ENCODE data around the gene TEX9. TPM values are rescaled to one million over a fixed set of nuclear protein-coding genes. Genes with fewer than 3 reads are reported as not detected.

The TEX9 gene
- total RNA-seq, 1 donor from 2014 or later = 10.3 TPM

DNA sequence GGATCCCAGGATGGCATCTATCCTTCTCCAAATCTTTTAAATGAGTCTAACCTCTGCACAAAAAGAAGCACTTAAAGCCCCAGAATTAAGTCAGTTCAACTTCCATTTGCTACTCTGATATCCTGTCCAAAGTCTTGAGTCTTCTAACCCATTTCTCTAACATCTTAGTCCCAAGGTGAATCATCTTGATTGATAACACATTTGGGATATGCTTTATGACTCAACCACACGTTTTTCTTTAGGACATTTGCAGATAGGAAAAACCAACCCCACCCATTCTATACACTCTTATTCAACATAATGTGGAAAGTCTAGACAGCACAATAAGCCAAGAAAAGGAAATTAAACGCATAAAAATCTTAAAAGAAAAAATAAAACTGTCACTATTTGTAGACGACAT, 18.8 kb upstream of the TEX9 start:
- DNase-seq (ENCODE audit: low read depth) = no peak
- H3K4me3 ChIP-seq (ENCODE audit: insufficient read depth, low read depth, low read length) = no peak overlapping the region
- no peaks in the 10 kb centered on the region for H3K9me3 ChIP-seq (ENCODE audit: insufficient read depth, low read depth, low read length)
- no peaks in the 10 kb centered on the region for H3K79me2 ChIP-seq (ENCODE audit: insufficient read depth, low read length)
- Mint-ChIP-seq H3K4me3 (ENCODE audit: unreplicated experiment) (no peak overlapping the region), H3K27ac (ENCODE audit: unreplicated experiment) (no peak overlapping the region), H3K4me1 (ENCODE audit: low read depth, unreplicated experiment) (peaks cover 4% of the 10 kb centered on the region), H3K27me3 (ENCODE audit: low read depth, unreplicated experiment) (no peaks in the 10 kb centered on the region), H3K9me3 (ENCODE audit: unreplicated experiment) (peaks cover 4% of the 10 kb centered on the region), H3K36me3 (ENCODE audit: low read depth, unreplicated experiment) (no peaks in the 10 kb centered on the region)
- no peak overlapping the region for H3K4me2 ChIP-seq (ENCODE audit: low read length)
- H3K27ac ChIP-seq (ENCODE audit: low read depth, low read length) = no peak overlapping the region
- H3K36me3 ChIP-seq (ENCODE audit: insufficient read depth, low read length) = no peaks in the 10 kb centered on the region
- no peaks in the 10 kb centered on the region for H3K4me1 ChIP-seq (ENCODE audit: insufficient read depth, low read length)
- no peak for FAIRE-seq
- H4K20me1 ChIP-seq (ENCODE audit: insufficient read depth, low read length) = no peaks in the 10 kb centered on the region
- no peaks in the 10 kb centered on the region for H3K27me3 ChIP-seq (ENCODE audit: insufficient read depth, low read length)
- H2AFZ ChIP-seq (ENCODE audit: low read depth, low read length) = no peak overlapping the region
- no peak overlapping the region for H3K9ac ChIP-seq (ENCODE audit: low read length)
- no peak for TF ChIP-seq EZH2 (IDR thresholded peaks at IDR 0.05; ENCODE audit: insufficient read depth, low read length)
- TF ChIP-seq, protein P1, sequence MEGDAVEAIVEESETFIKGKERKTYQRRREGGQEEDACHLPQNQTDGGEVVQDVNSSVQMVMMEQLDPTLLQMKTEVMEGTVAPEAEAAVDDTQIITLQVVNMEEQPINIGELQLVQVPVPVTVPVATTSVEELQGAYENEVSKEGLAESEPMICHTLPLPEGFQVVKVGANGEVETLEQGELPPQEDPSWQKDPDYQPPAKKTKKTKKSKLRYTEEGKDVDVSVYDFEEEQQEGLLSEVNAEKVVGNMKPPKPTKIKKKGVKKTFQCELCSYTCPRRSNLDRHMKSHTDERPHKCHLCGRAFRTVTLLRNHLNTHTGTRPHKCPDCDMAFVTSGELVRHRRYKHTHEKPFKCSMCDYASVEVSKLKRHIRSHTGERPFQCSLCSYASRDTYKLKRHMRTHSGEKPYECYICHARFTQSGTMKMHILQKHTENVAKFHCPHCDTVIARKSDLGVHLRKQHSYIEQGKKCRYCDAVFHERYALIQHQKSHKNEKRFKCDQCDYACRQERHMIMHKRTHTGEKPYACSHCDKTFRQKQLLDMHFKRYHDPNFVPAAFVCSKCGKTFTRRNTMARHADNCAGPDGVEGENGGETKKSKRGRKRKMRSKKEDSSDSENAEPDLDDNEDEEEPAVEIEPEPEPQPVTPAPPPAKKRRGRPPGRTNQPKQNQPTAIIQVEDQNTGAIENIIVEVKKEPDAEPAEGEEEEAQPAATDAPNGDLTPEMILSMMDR (IDR thresholded peaks at IDR 0.05; ENCODE audit: insufficient read depth, low read depth, low read length) = no peak

DNA sequence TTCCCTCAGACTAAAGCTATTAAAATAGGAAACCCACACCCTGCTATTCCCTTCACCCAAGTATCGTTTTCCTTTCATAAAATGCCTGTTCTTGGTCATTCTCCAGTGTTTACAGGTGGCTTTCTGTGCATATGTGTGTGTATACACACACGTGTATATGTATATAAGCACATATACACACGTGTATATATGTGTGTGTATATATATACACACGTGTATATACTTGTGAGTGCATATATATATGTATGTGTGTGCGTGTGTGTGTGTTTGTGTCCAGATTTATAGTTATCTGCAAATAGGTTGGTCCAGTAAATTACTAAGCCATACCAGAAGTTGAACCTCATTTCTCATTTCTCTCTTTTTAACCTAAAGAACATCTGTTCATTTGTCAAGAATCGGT, 15.7 kb upstream of the TEX9 start:
- H3K79me2 ChIP-seq (ENCODE audit: insufficient read depth, low read length) = no peaks in the 10 kb centered on the region
- H3K4me2 ChIP-seq (ENCODE audit: low read length) = no peak overlapping the region
- no peak overlapping the region for H2AFZ ChIP-seq (ENCODE audit: low read depth, low read length)
- H3K27ac ChIP-seq (ENCODE audit: low read depth, low read length) = no peak overlapping the region
- FAIRE-seq (no peak), DNase-seq (ENCODE audit: low read depth) (no peak)
- Mint-ChIP-seq H3K4me1 (ENCODE audit: low read depth, unreplicated experiment) (peaks cover 10% of the 10 kb centered on the region), H3K4me3 (ENCODE audit: unreplicated experiment) (no peak overlapping the region), H3K9me3 (ENCODE audit: unreplicated experiment) (peaks cover 4% of the 10 kb centered on the region), H3K27me3 (ENCODE audit: low read depth, unreplicated experiment) (no peaks in the 10 kb centered on the region), H3K36me3 (ENCODE audit: low read depth, unreplicated experiment) (no peaks in the 10 kb centered on the region), H3K27ac (ENCODE audit: unreplicated experiment) (no peak overlapping the region)
- H3K4me3 ChIP-seq (ENCODE audit: insufficient read depth, low read depth, low read length) = no peak overlapping the region
- no peaks in the 10 kb centered on the region for H3K27me3 ChIP-seq (ENCODE audit: insufficient read depth, low read length)
- no peaks in the 10 kb centered on the region for H3K4me1 ChIP-seq (ENCODE audit: insufficient read depth, low read length)
- H3K9me3 ChIP-seq (ENCODE audit: insufficient read depth, low read depth, low read length) = no peaks in the 10 kb centered on the region
- no peak for TF ChIP-seq EZH2 (IDR thresholded peaks at IDR 0.05; ENCODE audit: insufficient read depth, low read length)
- TF ChIP-seq, protein P1 (IDR thresholded peaks at IDR 0.05; ENCODE audit: insufficient read depth, low read depth, low read length) = no peak
- H4K20me1 ChIP-seq (ENCODE audit: insufficient read depth, low read length) = no peaks in the 10 kb centered on the region
- H3K36me3 ChIP-seq (ENCODE audit: insufficient read depth, low read length) = no peaks in the 10 kb centered on the region
- no peak overlapping the region for H3K9ac ChIP-seq (ENCODE audit: low read length)

DNA sequence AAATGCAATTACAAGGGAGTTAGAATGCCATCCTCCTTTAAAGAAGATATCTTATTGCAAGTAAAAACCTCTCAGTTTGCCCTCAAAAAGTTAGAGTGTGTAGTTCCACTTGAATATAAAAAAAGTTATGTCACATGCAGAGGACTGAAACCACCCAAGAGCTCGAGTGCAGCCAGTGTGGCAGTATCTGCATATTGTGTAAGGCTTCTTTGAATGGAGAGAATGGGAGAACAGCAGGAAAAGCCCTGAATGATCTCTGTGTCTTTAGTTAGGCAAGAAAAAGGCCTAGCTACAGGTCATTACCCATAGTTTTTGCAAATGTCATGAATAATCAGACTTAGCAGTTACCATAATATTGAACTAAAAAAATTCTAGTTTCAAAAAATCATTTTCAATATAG, 13.9 kb upstream of the TEX9 start:
- H3K27ac Mint-ChIP-seq (ENCODE audit: unreplicated experiment) = no peak overlapping the region
- H3K4me3 ChIP-seq (ENCODE audit: insufficient read depth, low read depth, low read length) = no peak overlapping the region
- DNase-seq (ENCODE audit: low read depth) (no peak), FAIRE-seq (no peak)
- no peaks in the 10 kb centered on the region for H3K4me1 ChIP-seq (ENCODE audit: insufficient read depth, low read length)
- no peaks in the 10 kb centered on the region for H3K79me2 ChIP-seq (ENCODE audit: insufficient read depth, low read length)
- H3K36me3 ChIP-seq (ENCODE audit: insufficient read depth, low read length) = no peaks in the 10 kb centered on the region
- H3K9ac ChIP-seq (ENCODE audit: low read length) = no peak overlapping the region
- no peak overlapping the region for H3K4me3 Mint-ChIP-seq (ENCODE audit: unreplicated experiment)
- no peaks in the 10 kb centered on the region for H3K27me3 Mint-ChIP-seq (ENCODE audit: low read depth, unreplicated experiment)
- no peaks in the 10 kb centered on the region for H3K9me3 ChIP-seq (ENCODE audit: insufficient read depth, low read depth, low read length)
- no peaks in the 10 kb centered on the region for H4K20me1 ChIP-seq (ENCODE audit: insufficient read depth, low read length)
- TF ChIP-seq EZH2 (IDR thresholded peaks at IDR 0.05; ENCODE audit: insufficient read depth, low read length) = no peak
- TF ChIP-seq, protein P1 (IDR thresholded peaks at IDR 0.05; ENCODE audit: insufficient read depth, low read depth, low read length) = no peak
- H3K4me2 ChIP-seq (ENCODE audit: low read length) = no peak overlapping the region
- H3K36me3 Mint-ChIP-seq (ENCODE audit: low read depth, unreplicated experiment) = no peaks in the 10 kb centered on the region
- no peaks in the 10 kb centered on the region for H3K27me3 ChIP-seq (ENCODE audit: insufficient read depth, low read length)
- H3K9me3 Mint-ChIP-seq (ENCODE audit: unreplicated experiment) = peaks cover 4% of the 10 kb centered on the region
- no peak overlapping the region for H2AFZ ChIP-seq (ENCODE audit: low read depth, low read length)
- peaks cover 11% of the 10 kb centered on the region for H3K4me1 Mint-ChIP-seq (ENCODE audit: low read depth, unreplicated experiment)
- H3K27ac ChIP-seq (ENCODE audit: low read depth, low read length) = no peak overlapping the region

All from astrocyte (in vitro differentiated cells and primary cell).